SK-N-SH (cell line): ENCODE measurements around the gene EEF1AKMT3.

ENCODE experiments used
- FOXM1 ChIP-seq: IDR thresholded peaks from 2 replicates; pipeline ENCODE4 v1.4.0; 2012; ENCODE audit warnings: low read depth, mild to moderate bottlenecking
- POLR2AphosphoS5 ChIP-seq: IDR thresholded peaks from 2 replicates; pipeline ENCODE4 v1.6.1; 2012; ENCODE audit warnings: low read depth, low read length
- SIN3A ChIP-seq: IDR thresholded peaks from 2 replicates; pipeline ENCODE4 v1.6.1; 2012; ENCODE audit warnings: low read depth, mild to moderate bottlenecking, low read length, moderate library complexity, borderline replicate concordance
- SMC3 ChIP-seq: IDR thresholded peaks from 2 replicates; pipeline ENCODE4 v1.6.1; 2012; ENCODE audit warnings: low read depth, low read length, improper control_type of control experiment
- TAF1 ChIP-seq: IDR thresholded peaks from 2 replicates; pipeline ENCODE4 v1.6.1; 2012; ENCODE audit warnings: low read depth, mild to moderate bottlenecking, low read length, moderate library complexity, borderline replicate concordance
- TF ChIP-seq, protein P1 (sequence below): fragments of 200-600 bp; sonication (generic); IDR thresholded peaks from 2 replicates; pipeline ENCODE4 v1.6.1; 2017; ENCODE audit warnings: antibody characterized with exemption, mild to moderate bottlenecking, moderate library complexity

- TF ChIP-seq POLR2AphosphoS5, result no peak
- no peak for TF ChIP-seq TAF1
- TF ChIP-seq, protein P1, sequence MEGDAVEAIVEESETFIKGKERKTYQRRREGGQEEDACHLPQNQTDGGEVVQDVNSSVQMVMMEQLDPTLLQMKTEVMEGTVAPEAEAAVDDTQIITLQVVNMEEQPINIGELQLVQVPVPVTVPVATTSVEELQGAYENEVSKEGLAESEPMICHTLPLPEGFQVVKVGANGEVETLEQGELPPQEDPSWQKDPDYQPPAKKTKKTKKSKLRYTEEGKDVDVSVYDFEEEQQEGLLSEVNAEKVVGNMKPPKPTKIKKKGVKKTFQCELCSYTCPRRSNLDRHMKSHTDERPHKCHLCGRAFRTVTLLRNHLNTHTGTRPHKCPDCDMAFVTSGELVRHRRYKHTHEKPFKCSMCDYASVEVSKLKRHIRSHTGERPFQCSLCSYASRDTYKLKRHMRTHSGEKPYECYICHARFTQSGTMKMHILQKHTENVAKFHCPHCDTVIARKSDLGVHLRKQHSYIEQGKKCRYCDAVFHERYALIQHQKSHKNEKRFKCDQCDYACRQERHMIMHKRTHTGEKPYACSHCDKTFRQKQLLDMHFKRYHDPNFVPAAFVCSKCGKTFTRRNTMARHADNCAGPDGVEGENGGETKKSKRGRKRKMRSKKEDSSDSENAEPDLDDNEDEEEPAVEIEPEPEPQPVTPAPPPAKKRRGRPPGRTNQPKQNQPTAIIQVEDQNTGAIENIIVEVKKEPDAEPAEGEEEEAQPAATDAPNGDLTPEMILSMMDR, result no peak
- no peak for TF ChIP-seq SMC3
- TF ChIP-seq FOXM1, result no peak
- TF ChIP-seq SIN3A, result no peak
Measured at GRCh38 chr12:57776247-57776587, 3.8 kb downstream of the EEF1AKMT3 start.
